Measurements from ENCODE around the gene TSPAN7.

TSPAN7 gene

GRCh38 chrX:38649221-38649620 is 87.9 kb downstream of the TSPAN7 start:
- no peak for DNase-seq (ENCODE audit: low read depth)

- DNase-seq (ENCODE audit: low read depth) = no peak
These were observed 88.6 kb downstream of the TSPAN7 start for GRCh38 chrX:38649674-38650647.

GRCh38 chrX:38651625-38652601 is 90.6 kb downstream of the TSPAN7 start:
- DNase-seq (ENCODE audit: low read depth) = no peak

- no peak for DNase-seq (ENCODE audit: low read depth)
These were observed 91.6 kb downstream of the TSPAN7 start for GRCh38 chrX:38652934-38653442.

- peak; percentile 9 for DNase-seq (ENCODE audit: low read depth)
These were observed 93.0 kb downstream of the TSPAN7 start for GRCh38 chrX:38654302-38654701.

GRCh38 chrX:38656350-38656915 is 95.1 kb downstream of the TSPAN7 start:
- no peak for DNase-seq (ENCODE audit: low read depth)

- no peak for DNase-seq (ENCODE audit: low read depth)
These were observed 96.2 kb downstream of the TSPAN7 start for GRCh38 chrX:38657562-38657961.

GRCh38 chrX:38660395-38661102 is 99.2 kb downstream of the TSPAN7 start:
- DNase-seq (ENCODE audit: low read depth) = no peak

GRCh38 chrX:38661103-38661441 is 99.7 kb downstream of the TSPAN7 start:
- no peak for DNase-seq (ENCODE audit: low read depth)

GRCh38 chrX:38661561-38661960 is 100.2 kb downstream of the TSPAN7 start:
- no peak for DNase-seq (ENCODE audit: low read depth)

- DNase-seq (ENCODE audit: low read depth) = no peak
These were observed 101.3 kb downstream of the TSPAN7 start for GRCh38 chrX:38662640-38663039.

GRCh38 chrX:38664285-38664684 is 102.9 kb downstream of the TSPAN7 start:
- DNase-seq (ENCODE audit: low read depth) = peak; percentile 28

- no peak for DNase-seq (ENCODE audit: low read depth)
These were observed 105.6 kb downstream of the TSPAN7 start for GRCh38 chrX:38666909-38667308.

- no peak for DNase-seq (ENCODE audit: low read depth)
These were observed 107.4 kb downstream of the TSPAN7 start for GRCh38 chrX:38668771-38669170.

GRCh38 chrX:38669428-38669827 is 108.1 kb downstream of the TSPAN7 start:
- DNase-seq (ENCODE audit: low read depth) = no peak

- no peak for DNase-seq (ENCODE audit: low read depth)
These were observed 111.3 kb downstream of the TSPAN7 start for GRCh38 chrX:38672646-38673045.

GRCh38 chrX:38675856-38676255 is 114.5 kb downstream of the TSPAN7 start:
- DNase-seq (ENCODE audit: low read depth) = no peak

GRCh38 chrX:38678183-38678582 is 116.8 kb downstream of the TSPAN7 start:
- no peak for DNase-seq (ENCODE audit: low read depth)

- no peak for DNase-seq (ENCODE audit: low read depth)
These were observed 117.5 kb downstream of the TSPAN7 start for GRCh38 chrX:38678821-38679220.

GRCh38 chrX:38679695-38680094 is 118.4 kb downstream of the TSPAN7 start:
- no peak for DNase-seq (ENCODE audit: low read depth)

GRCh38 chrX:38682095-38682494 is 120.8 kb downstream of the TSPAN7 start:
- no peak for DNase-seq (ENCODE audit: low read depth)

- DNase-seq (ENCODE audit: low read depth) = no peak
These were observed 131.6 kb downstream of the TSPAN7 start for GRCh38 chrX:38692961-38693360.
